ENCODE results near the gene PCBD1. TPM values are rescaled to one million over a fixed set of nuclear protein-coding genes. Genes with fewer than 3 reads are reported as not detected.

Gene PCBD1
- polyA plus RNA-seq, 1 donor: 75.7 TPM

DNA sequence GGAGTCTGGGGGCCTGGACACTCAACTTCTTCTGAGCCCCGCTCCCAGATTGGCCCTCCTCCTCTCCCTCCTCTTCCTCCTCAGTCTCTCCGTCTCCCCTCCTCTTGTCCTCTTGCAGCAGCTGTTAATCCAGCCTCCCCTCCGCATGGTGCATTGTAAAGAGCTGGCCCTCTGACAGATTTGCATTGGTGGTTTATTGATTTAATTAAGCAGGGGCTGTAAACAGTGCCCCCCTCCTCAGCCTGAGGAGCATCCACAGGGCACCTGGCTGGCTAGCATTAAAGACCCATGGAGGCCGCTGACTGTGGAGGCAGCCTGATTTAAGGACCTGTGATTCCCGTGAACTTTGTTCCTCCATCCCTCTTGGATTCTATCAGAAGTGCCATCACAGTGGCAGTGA, 28.9 kb upstream of the PCBD1 start:
- DNase-seq: no peak

GRCh38 chr10:70916241-70916640, 27.9 kb upstream of the PCBD1 start:
- DNase-seq: no peak

- no peak for DNase-seq
Measured at GRCh38 chr10:70915806-70916205, 27.4 kb upstream of the PCBD1 start.

GRCh38 chr10:70915206-70915605, 26.8 kb upstream of the PCBD1 start:
- DNase-seq: no peak

DNA sequence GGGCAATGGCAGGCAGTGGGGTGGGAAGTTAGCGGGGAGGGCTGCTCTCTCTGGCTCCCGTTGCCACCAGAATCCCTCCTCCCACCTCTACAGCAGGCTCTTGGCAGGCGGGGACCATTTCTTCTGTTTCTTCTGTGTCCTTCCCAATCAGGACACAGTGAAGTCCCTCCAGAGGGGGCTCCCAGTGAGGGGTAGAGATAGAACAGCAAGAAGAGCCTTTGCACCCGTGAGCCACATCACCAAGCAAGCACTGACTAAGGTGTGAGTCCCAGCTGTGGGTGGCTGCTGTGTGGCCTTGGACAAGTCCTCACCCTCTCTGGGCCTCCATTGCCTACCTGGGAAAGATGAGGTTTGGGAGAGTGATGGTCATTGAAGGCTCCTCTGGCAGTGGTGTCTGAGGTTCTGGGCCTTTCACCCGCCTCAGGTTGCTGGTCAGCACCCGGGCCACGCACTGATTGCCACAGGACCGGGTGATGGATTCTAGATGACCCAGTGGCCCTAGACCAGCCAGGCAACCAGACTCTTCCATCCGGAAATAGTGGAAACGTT, 26.0 kb upstream of the PCBD1 start:
- no peak for DNase-seq

DNA sequence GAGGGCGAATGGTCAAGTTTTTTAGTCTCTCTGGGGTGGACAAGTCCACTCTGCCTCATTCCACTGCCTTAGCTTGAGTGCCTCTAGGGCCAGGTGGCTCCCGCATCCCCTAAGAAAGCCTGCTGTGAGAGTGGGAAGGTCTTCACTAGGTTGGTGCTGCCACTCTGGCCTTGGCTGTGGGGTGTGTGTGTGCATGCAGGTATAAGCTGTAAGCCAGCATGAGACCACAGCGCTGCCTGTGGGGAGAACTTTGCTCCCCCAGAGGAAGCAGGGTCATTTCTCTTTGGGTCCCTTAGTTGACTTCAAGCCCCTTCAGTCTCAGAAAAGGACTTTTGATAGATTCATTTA, 25.5 kb upstream of the PCBD1 start:
- no peak for DNase-seq

- DNase-seq: peak; percentile 20
Measured at GRCh38 chr10:70913191-70913892, 25.0 kb upstream of the PCBD1 start.

GRCh38 chr10:70912556-70912955, 24.2 kb upstream of the PCBD1 start:
- no peak for DNase-seq

GRCh38 chr10:70911386-70911785, 23.0 kb upstream of the PCBD1 start:
- no peak for DNase-seq

DNA sequence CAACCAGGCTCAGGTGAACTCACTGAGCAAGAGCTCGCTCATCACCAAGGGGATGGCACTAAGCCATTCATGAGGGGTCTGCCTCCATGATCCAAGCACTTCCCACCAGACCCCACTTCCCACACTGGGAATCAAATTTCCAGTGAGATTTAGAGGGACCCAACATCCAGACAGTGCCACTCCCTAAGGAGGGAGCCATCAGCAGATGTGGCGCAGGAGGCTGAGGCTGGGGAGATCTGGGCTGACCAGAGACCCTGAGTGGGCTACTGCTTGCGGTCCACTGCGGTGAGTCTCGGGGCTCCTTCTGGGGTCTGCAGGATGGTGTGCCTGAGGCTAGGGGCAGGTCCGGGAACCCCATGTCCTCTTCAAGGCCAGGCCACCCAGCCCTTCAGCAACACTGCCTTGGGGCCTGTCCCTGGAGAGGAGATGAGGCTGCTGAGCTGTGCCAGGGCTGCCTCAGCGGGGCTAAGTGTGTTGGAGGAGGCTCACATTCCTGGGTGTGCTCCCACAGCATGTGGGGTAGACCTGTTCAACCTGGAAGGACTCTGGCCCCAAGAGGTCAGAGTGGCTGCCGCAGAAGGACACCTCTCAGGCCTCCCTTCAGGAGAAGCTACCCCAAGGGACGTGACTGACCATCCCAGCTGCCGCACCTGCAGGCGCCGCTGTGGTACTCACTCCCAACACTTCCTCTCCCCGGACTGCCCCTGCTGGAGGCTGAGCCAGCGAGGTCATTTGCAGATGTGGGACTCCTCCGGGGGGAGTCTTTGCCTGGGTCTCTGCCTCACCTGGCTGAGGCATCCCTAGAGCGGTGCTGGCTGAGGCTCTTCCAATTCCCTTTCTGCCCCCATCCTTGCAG, 22.3 kb upstream of the PCBD1 start:
- no peak for DNase-seq

- no peak for DNase-seq
Measured at GRCh38 chr10:70909326-70909935, 21.1 kb upstream of the PCBD1 start.

- DNase-seq: no peak
Measured at GRCh38 chr10:70908406-70909296, 20.3 kb upstream of the PCBD1 start.

- no peak for DNase-seq
Measured at GRCh38 chr10:70907637-70908405, 19.5 kb upstream of the PCBD1 start.

- DNase-seq: no peak
Measured at GRCh38 chr10:70906953-70907636, 18.7 kb upstream of the PCBD1 start.

GRCh38 chr10:70906031-70906783, 17.8 kb upstream of the PCBD1 start:
- no peak for DNase-seq

GRCh38 chr10:70905071-70906021, 17.0 kb upstream of the PCBD1 start:
- DNase-seq: no peak

- DNase-seq: peak; percentile 68
Measured at GRCh38 chr10:70903262-70903921, 15.0 kb upstream of the PCBD1 start.

DNA sequence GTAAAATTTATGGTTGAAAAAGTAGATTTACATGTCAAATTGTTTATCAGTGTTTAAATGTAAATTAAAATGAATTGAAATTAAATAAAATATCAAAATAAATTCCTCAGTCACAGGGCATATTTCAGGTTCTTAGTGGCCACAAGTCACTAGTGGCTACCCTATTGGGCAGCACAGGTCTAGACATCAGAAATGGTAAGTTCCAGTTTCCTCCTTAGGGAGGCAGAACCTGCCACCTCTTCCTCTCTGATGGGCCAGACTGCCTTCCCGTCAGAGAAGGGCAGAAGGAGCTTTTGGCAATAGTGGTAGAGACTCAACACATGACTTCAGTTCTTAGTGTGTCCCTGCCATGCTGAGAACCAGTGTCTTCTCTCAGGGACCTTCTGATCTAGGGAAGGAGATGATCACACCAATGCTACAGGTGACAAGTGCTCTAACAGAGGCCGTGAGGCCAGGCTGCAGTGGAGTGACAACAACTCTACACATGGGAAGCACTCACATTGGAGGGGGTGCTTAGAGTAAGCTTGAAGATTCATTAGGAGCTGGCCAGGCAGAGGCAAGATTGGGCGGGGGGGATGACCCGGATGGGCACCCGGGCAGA, 14.4 kb upstream of the PCBD1 start:
- no peak for DNase-seq
